ENCODE results near the gene STK10. TPM values are rescaled to one million over a fixed set of nuclear protein-coding genes. Genes with fewer than 3 reads are reported as not detected.

STK10 gene
- total and polyA plus RNA-seq, 7 experiments from 2014 or later, result 55.7 to 474 (median 295) TPM

DNA sequence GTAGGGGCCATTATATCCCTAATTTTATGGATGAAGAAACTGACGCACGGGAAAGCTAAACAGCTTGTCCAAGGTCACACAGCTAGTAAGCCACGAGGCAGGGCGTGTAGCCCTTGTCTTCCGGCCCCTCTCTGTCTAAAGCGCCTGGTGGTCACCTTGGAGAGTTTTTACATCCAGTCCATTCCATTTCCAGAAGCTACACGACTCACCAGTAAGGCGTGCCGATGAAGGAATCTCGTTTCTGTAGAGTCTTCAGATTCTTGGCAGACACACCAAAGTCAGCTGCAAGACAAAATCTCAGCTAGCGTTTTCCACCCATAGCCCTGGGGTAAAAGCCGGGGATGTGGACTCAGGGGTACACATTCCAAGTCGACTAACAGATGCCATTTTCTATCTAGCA is 80.5 kb downstream of the STK10 start:
- CTCF ChIA-PET, result interaction anchor here (0.8 to 6.4 kb wide), 10 partner anchors 17 to 186 kb away, joined by 3 to 57 read pairs (median 4); partner anchors contain the start of gene STK10
- Histone ChIP-seq H3K27me3 (ENCODE audit: control insufficient read depth in 2 of 2, insufficient read depth in 2 of 2, low read length in 2 of 2) (no peaks in the 10 kb centered on the region), H3K4me3 (ENCODE audit: low read length) (no peak overlapping the region), H3K36me3 (ENCODE audit: control insufficient read depth in 2 of 3, insufficient read depth in 3 of 3, low read length in 3 of 3) (peaks cover 14 to 56% (median 27%) of the 10 kb centered on the region in 3 experiments), H3K4me1 (ENCODE audit: control insufficient read depth in 2 of 2, insufficient read depth in 2 of 2, low read length in 2 of 2) (peaks cover 39 to 44% of the 10 kb centered on the region in 2 donors), H3K9me3 (ENCODE audit: control insufficient read depth in 2 of 3, low read length in 3 of 3) (no peaks in the 10 kb centered on the region), H3K27ac (ENCODE audit: low read depth, low read length) (peak overlapping the region; percentile 8)
- Mint-ChIP-seq H3K9me3 (no peaks in the 10 kb centered on the region), H3K4me1 (peaks cover 26 to 61% (median 51%) of the 10 kb centered on the region in 7 donors), H3K27me3 (no peaks in the 10 kb centered on the region), H3K36me3 (peaks cover 0 to 33% (median 11%) of the 10 kb centered on the region in 5 donors), H3K27ac (peak overlapping the region in 6 of 9 donors; percentile 10 to 85 (median 81)), H3K4me3 (peak overlapping the region in 4 of 10 donors; percentile 9 to 49 (median 38))
- intact Hi-C loops (cut with micrococcal nuclease), result loop anchor here (1.0 to 2.0 kb wide), 8 partner anchors 8 to 590 kb away; partner anchors contain the start of genes STK10 (in 2 of the 2) and UBTD2 (in 2 of the 2)
- no peak for DNase-seq
- POLR2A ChIA-PET, result interaction anchor here (0.5 to 7.6 kb wide), 6 partner anchors 34 to 80 kb away, joined by 3 to 71 read pairs (median 8); partner anchors contain the start of gene STK10
- ATAC-seq, result no peak

- Mint-ChIP-seq H3K36me3 (peaks cover 0 to 37% (median 18%) of the 10 kb centered on the region in 5 donors), H3K27ac (peak overlapping the region; percentile 18 to 88 (median 81)), H3K9me3 (no peaks in the 10 kb centered on the region), H3K4me3 (peak overlapping the region in 8 of 10 donors; percentile 20 to 49 (median 39)), H3K27me3 (no peaks in the 10 kb centered on the region), H3K4me1 (peaks cover 23 to 61% (median 43%) of the 10 kb centered on the region in 7 donors)
- POLR2A ChIA-PET, result interaction anchor here (0.5 to 7.6 kb wide), 6 partner anchors 34 to 99 kb away, joined by 3 to 71 read pairs (median 6); partner anchors contain the start of gene STK10
- CTCF ChIA-PET, result interaction anchor here (0.6 to 6.4 kb wide), 17 partner anchors 8 to 187 kb away, joined by 3 to 57 read pairs (median 4); partner anchors contain the start of genes EFCAB9 and STK10
- Histone ChIP-seq H3K4me1 (ENCODE audit: control insufficient read depth in 2 of 2, insufficient read depth in 2 of 2, low read length in 2 of 2) (peaks cover 31 to 37% of the 10 kb centered on the region in 2 donors), H3K27ac (ENCODE audit: low read depth, low read length) (peak overlapping the region; percentile 24), H3K9me3 (ENCODE audit: control insufficient read depth in 2 of 3, low read length in 3 of 3) (no peaks in the 10 kb centered on the region), H3K27me3 (ENCODE audit: control insufficient read depth in 2 of 2, insufficient read depth in 2 of 2, low read length in 2 of 2) (no peaks in the 10 kb centered on the region), H3K36me3 (ENCODE audit: control insufficient read depth in 2 of 3, insufficient read depth in 3 of 3, low read length in 3 of 3) (peaks cover 14 to 64% (median 27%) of the 10 kb centered on the region in 3 experiments), H3K4me3 (ENCODE audit: low read length) (no peak overlapping the region)
- DNase-seq (peak; percentile 31 to 78 (median 59)), ATAC-seq (peak; percentile 43)
- intact Hi-C loops (cut with micrococcal nuclease), result loop anchor here (1.0 to 2.0 kb wide), 8 partner anchors 9 to 591 kb away; partner anchors contain the start of genes STK10 (in 2 of the 2) and UBTD2 (in 2 of the 2)
These were observed 81.3 kb downstream of the STK10 start for GRCh38 chr5:172106511-172107356.

DNA sequence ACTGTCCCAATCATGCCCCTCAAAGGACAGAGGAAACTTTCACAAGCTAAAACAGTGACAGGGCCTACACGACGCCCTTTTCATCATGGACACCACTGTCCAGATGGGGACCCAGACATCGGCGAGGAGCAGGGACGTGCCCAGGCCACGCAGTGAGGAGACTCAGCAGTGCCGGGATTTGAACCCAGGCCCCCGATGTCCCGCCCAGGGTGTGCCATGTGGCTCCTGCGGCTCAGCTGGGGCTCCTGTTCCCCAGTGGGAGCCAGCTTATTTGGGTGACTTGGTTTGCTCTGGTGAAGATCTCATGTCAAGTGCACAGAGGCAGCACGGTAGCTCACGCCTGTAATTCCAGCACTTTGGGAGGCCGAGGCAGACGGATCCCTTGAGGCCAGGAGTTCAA is 82.2 kb downstream of the STK10 start:
- H3K27me3 Mint-ChIP-seq, result no peaks in the 10 kb centered on the region
- no peak for ATAC-seq
- Histone ChIP-seq H3K4me1 (ENCODE audit: control insufficient read depth in 2 of 2, insufficient read depth in 2 of 2, low read length in 2 of 2) (peaks cover 21 to 27% of the 10 kb centered on the region in 2 donors), H3K27me3 (ENCODE audit: control insufficient read depth in 2 of 2, insufficient read depth in 2 of 2, low read length in 2 of 2) (no peaks in the 10 kb centered on the region), H3K27ac (ENCODE audit: low read depth, low read length) (no peak overlapping the region), H3K4me3 (ENCODE audit: low read length) (no peak overlapping the region), H3K9me3 (ENCODE audit: control insufficient read depth in 2 of 3, low read length in 3 of 3) (no peaks in the 10 kb centered on the region), H3K36me3 (ENCODE audit: control insufficient read depth in 2 of 3, insufficient read depth in 3 of 3, low read length in 3 of 3) (peaks cover 14 to 74% (median 27%) of the 10 kb centered on the region in 3 experiments)
- ChIA-PET CTCF (interaction anchor here (0.6 to 6.4 kb wide), 17 partner anchors 8 to 188 kb away, joined by 3 to 57 read pairs (median 3); partner anchors contain the start of genes EFCAB9 and STK10), POLR2A (interaction anchor here (0.8 to 7.6 kb wide), 6 partner anchors 40 to 98 kb away, joined by 3 to 71 read pairs (median 4); partner anchors contain the start of gene STK10)
- peak overlapping the region in 4 of 9 donors; percentile 28 to 62 (median 54) for H3K27ac Mint-ChIP-seq
- H3K36me3 Mint-ChIP-seq, result peaks cover 0 to 38% (median 22%) of the 10 kb centered on the region in 5 donors
- H3K4me1 Mint-ChIP-seq, result peaks cover 19 to 55% (median 38%) of the 10 kb centered on the region in 7 donors
- H3K4me3 Mint-ChIP-seq, result peak overlapping the region in 1 of 10 donors; percentile 18
- no peak for DNase-seq
- intact Hi-C loops (cut with micrococcal nuclease), result loop anchor here in 1 of 2 donors (2.0 kb wide), 2 partner anchors 177 to 193 kb away; partner anchors contain the start of gene UBTD2
- no peaks in the 10 kb centered on the region for H3K9me3 Mint-ChIP-seq

DNA sequence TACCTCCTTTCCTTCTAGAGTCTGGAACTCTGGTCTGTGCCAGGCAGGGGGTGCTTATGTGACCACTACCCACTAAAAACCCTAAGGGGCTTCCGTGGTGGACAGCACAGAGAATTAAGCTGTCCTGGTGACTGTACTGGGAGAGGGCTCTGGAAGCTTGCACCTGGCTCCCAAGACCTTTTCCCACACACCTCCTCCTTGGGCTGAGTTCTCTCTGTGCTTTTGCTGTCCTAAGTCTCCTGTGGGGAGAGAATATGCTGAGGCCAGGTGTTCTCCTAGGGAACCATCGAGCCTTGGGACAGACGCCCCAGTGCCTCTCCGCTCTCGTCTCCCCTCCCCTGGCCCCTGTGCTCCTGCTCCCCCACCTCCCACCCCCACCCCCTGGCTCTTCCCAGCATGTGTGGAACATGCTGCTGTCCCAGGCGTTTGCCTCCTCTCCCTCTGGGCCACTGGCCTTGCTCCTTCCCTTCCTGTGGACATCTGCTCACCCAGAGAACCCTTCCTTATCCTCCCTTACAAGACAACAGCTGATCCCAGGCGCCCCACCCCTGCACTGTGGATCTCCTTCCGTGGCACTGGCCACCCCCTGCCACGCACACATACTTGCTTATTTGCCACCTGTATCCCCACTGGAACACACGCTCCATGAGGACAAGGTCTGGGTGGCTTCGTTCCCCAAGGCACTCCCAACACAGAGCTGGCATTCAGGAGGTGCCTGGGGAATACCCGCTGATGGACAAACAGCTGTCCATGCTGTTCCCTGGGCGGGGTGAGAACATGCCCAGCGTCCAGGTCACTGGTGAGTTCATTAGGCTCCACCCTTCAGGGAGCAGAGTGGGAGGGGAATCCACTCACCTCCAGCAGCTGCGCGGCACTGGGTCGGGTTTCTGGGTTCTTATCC is 83.0 kb downstream of the STK10 start:
- H3K27me3 Mint-ChIP-seq, result no peaks in the 10 kb centered on the region
- intact Hi-C loops (cut with micrococcal nuclease), result no loop called here
- no peak overlapping the region for H3K4me3 Mint-ChIP-seq
- Histone ChIP-seq H3K36me3 (ENCODE audit: control insufficient read depth in 2 of 3, insufficient read depth in 3 of 3, low read length in 3 of 3) (peaks cover 14 to 73% (median 27%) of the 10 kb centered on the region in 3 experiments), H3K9me3 (ENCODE audit: control insufficient read depth in 2 of 3, low read length in 3 of 3) (no peaks in the 10 kb centered on the region), H3K27me3 (ENCODE audit: control insufficient read depth in 2 of 2, insufficient read depth in 2 of 2, low read length in 2 of 2) (no peaks in the 10 kb centered on the region), H3K27ac (ENCODE audit: low read depth, low read length) (no peak overlapping the region), H3K4me3 (ENCODE audit: low read length) (no peak overlapping the region), H3K4me1 (ENCODE audit: control insufficient read depth in 2 of 2, insufficient read depth in 2 of 2, low read length in 2 of 2) (peaks cover 15 to 20% of the 10 kb centered on the region in 2 donors)
- ATAC-seq, result no peak
- H3K4me1 Mint-ChIP-seq, result peaks cover 13 to 49% (median 30%) of the 10 kb centered on the region in 7 donors
- ChIA-PET POLR2A (interaction anchor here (0.8 to 2.8 kb wide), 6 partner anchors 9 to 83 kb away, joined by 3 to 14 read pairs (median 5); partner anchors contain the start of gene STK10), CTCF (interaction anchor here (0.7 to 6.4 kb wide), 12 partner anchors 9 to 194 kb away, joined by 3 to 57 read pairs (median 4); partner anchors contain the start of gene STK10)
- DNase-seq, result no peak
- H3K27ac Mint-ChIP-seq, result peak overlapping the region in 6 of 9 donors; percentile 36 to 81 (median 54)
- no peaks in the 10 kb centered on the region for H3K9me3 Mint-ChIP-seq
- peaks cover 0 to 33% (median 22%) of the 10 kb centered on the region in 5 donors for H3K36me3 Mint-ChIP-seq

GRCh38 chr5:172104021-172104420 is 84.0 kb downstream of the STK10 start:
- H3K27ac Mint-ChIP-seq, result peak overlapping the region in 4 of 9 donors; percentile 13 to 62 (median 26)
- DNase-seq (no peak), ATAC-seq (no peak)
- Histone ChIP-seq H3K9me3 (ENCODE audit: control insufficient read depth in 2 of 3, low read length in 3 of 3) (no peaks in the 10 kb centered on the region), H3K4me1 (ENCODE audit: control insufficient read depth in 2 of 2, insufficient read depth in 2 of 2, low read length in 2 of 2) (peaks cover 15% of the 10 kb centered on the region in 2 donors), H3K27me3 (ENCODE audit: control insufficient read depth in 2 of 2, insufficient read depth in 2 of 2, low read length in 2 of 2) (no peaks in the 10 kb centered on the region), H3K36me3 (ENCODE audit: control insufficient read depth in 2 of 3, insufficient read depth in 3 of 3, low read length in 3 of 3) (peaks cover 14 to 71% (median 27%) of the 10 kb centered on the region in 3 experiments), H3K27ac (ENCODE audit: low read depth, low read length) (no peak overlapping the region), H3K4me3 (ENCODE audit: low read length) (no peak overlapping the region)
- H3K4me1 Mint-ChIP-seq, result peaks cover 11 to 39% (median 22%) of the 10 kb centered on the region in 7 donors
- intact Hi-C loops (cut with micrococcal nuclease), result no loop called here
- no peaks in the 10 kb centered on the region for H3K9me3 Mint-ChIP-seq
- ChIA-PET CTCF (interaction anchor here (1.0 to 6.4 kb wide), 4 partner anchors 81 to 193 kb away, joined by 3 to 57 read pairs (median 4); partner anchors contain the start of gene STK10), POLR2A (interaction anchor here (1.6 to 2.8 kb wide), 4 partner anchors 8 to 84 kb away, joined by 5 to 14 read pairs (median 6); partner anchors contain the start of gene STK10)
- peaks cover 0 to 28% (median 22%) of the 10 kb centered on the region in 5 donors for H3K36me3 Mint-ChIP-seq
- no peak overlapping the region for H3K4me3 Mint-ChIP-seq
- H3K27me3 Mint-ChIP-seq, result no peaks in the 10 kb centered on the region

Data from naive thymus-derived CD4-positive, alpha-beta T cell (primary cell).